Measurements from ENCODE around the gene AASDHPPT.

AASDHPPT gene

DNA sequence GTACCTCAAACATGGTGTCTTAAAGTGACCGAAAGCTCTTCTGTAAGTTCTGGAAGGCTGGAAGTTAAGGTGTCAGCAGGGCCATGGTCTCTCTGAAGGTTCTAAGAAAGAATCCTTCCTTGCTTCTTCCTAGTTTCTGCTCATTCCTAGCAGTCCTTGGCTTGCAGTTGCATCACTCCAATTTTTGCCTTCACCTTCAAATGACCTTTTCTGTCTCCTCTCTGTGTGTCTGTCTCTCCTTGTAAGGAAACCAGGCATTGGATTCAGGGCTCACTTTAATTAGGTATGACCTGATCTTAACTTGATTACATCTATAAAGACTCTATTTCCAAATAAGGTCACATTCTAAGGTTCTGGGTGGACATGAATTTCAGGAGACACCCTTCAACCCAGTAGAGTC is 8.7 kb downstream of the AASDHPPT start:
- no peak for DNase-seq (ENCODE audit: low read depth)

- no peak for DNase-seq (ENCODE audit: low read depth)
Observed at GRCh38 chr11:106086850-106087249, 9.4 kb downstream of the AASDHPPT start.

DNA sequence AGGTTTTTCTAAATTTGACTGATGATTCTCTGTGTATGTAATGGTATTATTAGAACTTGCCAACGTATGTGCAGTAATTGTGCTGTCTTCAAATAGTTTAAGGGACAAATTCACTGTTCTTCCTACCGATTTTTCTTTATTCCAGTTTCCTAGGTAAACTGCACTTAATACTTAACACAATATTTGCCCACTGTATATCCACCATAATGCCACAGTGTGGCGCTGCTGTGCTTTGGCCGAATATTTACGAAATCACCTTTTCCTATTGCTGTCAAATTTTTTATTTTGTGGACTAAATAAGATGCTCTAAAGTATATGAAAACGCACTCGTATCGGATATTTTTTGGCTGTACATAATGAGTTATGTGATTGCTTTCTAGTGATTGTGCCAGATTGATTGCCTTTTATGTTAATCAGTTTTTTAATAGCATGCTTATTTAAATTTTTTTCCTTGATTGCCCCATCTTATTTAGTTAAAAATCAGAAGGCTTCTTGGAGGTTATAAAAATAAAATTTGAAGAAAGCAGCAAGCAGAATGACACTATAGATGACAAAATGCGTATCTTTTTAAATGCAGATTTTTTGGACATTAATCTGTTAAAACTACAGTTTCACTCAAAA is 10.5 kb downstream of the AASDHPPT start:
- peak; percentile 34 for DNase-seq (ENCODE audit: low read depth)

DNA sequence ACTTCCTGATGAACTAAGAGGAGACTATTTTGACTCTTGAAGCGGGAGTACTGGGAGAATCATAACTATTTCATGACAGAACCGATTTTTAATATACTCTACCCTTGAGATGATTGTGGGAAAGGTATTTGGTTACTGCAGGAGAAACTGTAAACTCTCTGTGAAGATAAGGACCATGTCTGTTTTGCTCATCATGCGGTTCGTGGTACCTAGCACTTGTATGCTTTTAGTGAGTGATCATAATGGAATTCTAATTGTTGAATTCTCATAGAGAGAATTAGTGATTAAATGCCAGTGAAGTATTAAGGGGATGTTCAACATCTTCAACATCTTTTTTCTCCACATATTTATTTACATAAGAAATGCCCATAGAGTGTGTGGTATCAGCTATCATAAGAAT is 11.4 kb downstream of the AASDHPPT start:
- no peak for DNase-seq (ENCODE audit: low read depth)

GRCh38 chr11:106091480-106092123 is 14.1 kb downstream of the AASDHPPT start:
- peak; percentile 28 for DNase-seq (ENCODE audit: low read depth)

- no peak for DNase-seq (ENCODE audit: low read depth)
Observed at GRCh38 chr11:106092446-106092845, 15.0 kb downstream of the AASDHPPT start.

DNA sequence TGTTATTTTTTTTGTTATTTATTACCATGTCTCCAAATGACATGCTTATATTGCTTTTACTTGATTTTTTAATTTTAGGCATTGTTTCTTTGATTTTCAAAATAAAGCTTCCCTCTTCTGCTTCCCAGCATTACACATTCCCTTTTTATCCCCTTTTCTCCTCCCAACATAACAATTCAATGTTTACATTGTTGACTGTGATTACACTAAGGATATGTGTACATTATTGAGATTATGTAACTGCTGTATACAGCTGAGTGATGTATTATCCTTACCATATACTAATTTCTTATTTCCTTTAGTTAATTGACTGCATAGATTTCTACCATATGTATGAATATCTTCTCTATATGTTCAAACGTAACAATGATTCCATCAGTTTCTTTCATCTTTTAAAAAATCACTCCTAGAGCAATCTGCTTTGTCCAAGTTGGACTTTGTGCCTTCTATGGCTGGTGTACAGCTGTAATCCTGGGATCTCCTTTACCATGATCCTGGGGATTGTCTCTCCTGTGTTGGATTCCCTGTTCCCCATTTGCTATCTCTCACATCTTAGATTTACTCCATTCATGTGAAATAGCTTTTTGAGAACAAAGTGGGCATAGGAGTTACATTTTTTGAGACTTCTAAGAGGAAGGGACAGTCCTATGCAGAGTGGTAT is 21.6 kb downstream of the AASDHPPT start:
- DNase-seq (ENCODE audit: low read depth) = no peak

GRCh38 chr11:106101370-106101769 is 23.9 kb downstream of the AASDHPPT start:
- DNase-seq (ENCODE audit: low read depth) = no peak

DNA sequence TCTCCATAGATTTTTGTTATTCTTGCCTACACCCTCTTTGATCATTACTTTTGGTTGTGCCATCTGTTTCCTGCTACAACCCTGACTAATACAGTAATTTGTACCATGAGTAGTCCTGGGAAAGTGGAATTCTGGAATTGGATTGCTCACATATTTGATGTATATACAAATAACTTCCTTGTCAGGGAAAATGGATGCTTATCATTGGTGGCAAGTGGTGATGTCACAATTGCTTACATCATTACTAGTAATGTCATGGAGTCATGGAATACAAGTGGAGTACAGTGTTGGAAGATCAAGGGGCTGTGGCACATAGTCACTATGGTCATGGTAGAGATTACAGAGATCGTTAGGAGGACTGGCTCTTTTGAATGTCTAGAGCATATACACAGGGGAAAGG is 24.4 kb downstream of the AASDHPPT start:
- peak; percentile 13 for DNase-seq (ENCODE audit: low read depth)

GRCh38 chr11:106105986-106106385 is 28.5 kb downstream of the AASDHPPT start:
- DNase-seq (ENCODE audit: low read depth) = no peak

DNA sequence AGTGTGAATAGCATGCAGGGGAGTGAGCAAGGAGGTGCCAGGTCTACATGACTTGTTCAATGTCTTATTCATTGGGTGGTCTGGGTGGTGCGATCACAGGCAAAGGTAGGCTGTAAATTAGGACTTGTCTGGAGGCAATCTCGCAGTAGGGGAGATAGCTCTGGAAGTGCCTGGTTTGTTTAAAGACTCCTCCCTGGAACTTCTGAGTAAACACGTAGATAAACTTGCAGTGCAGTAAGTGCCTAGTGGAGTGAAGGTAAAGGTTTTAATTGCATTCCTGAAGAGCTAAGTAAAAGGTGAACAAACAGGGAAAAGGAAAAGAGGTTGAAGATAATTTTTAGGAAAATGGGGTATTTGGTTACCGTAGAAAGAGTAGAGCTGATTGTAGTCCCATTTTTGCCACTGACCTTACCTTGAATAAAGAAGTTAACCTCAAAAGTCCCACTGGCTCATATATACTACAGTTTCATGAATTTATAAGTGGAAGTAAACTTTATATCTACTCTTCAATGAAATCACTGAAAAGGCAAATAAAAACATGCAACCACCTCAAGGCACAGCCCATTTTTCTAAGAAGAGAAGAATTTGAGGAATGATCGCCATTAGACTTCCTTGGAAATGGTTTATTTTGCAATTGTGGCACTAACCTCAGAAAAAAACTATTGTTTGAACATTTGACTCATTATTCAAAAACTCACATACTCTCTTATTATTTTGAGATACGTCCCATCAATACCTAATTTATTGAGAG is 44.3 kb downstream of the AASDHPPT start:
- DNase-seq (ENCODE audit: low read depth) = no peak

GRCh38 chr11:106127604-106128003 is 50.1 kb downstream of the AASDHPPT start:
- no peak for DNase-seq (ENCODE audit: low read depth)

DNA sequence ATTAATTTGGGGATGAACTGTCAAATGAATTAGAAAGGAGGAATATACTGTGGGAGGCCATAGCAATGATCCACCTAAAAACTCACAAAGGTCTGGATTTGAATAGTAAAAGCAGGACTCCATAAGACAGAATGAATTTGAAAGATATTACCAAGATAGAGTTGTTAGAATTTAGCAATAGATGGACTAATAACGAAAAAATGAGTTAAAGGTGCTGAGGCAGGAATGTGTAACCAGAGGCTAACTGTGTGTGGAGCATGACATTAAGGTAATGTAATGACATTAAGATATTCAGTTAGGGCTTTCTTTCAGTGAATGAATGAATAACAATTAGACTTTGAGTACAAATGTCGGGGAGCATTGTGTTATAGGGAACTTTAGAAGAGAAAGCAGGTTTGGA is 51.3 kb downstream of the AASDHPPT start:
- DNase-seq (ENCODE audit: low read depth) = no peak

- no peak for DNase-seq (ENCODE audit: low read depth)
Observed at GRCh38 chr11:106131998-106132397, 54.5 kb downstream of the AASDHPPT start.

DNA sequence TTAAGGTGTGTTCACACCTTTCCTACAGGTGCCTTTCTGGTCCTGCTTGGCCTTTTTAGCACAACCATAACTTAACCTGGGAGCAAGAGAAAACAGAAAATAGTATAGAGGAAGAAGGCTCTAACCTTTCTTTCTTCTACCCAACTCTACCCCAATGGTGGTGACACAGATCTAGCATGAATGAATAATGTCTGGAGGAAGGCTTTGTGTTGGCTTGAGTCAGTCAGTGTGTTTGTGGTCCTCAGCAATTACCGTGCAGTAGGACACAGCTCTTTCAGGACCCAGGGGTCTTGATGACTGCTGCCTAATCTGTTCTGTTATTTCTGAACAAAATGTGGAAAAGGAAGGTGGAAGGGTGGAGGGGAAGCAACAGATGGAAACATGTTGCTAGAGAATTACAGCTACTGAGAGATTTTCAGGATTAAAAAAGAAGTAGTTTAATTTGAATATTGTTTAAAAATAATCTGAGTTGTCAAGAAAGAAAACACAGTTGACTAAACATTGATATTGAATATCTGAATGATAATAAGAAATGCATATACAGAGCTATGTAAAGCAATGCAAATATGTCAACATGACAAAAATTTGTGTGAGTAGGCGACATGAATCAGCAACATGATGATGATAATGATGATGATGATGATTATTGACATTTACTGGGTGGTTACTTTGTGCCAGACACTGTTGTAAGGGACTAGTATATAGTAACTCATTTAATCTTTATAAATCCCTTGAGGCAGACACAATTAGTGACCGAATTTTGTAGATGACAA is 55.3 kb downstream of the AASDHPPT start:
- no peak for DNase-seq (ENCODE audit: low read depth)

GRCh38 chr11:106133529-106133928 is 56.1 kb downstream of the AASDHPPT start:
- DNase-seq (ENCODE audit: low read depth) = no peak

DNA sequence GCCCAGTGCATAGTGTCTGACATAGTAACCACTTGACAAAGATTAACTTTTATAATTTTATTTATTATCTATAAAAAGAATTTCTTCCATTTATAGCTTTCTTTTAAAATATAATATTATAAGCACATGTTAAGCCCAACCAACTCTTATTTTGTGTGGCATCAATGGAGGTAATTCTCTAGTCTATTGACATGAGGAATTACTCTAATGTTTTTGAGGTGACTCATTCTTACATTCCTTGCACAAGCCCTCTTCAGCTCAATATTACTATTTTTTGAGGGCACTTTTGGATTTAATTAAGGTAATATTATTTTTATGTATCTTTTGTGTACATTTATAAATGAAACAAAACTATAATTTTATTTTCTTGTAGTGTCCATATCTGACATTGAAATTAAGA is 59.6 kb downstream of the AASDHPPT start:
- DNase-seq (ENCODE audit: low read depth) = no peak

- no peak for DNase-seq (ENCODE audit: low read depth)
Observed at GRCh38 chr11:106137758-106138157, 60.3 kb downstream of the AASDHPPT start.
